Endometrial microvascular endothelial cells (primary cell): ENCODE measurements around the gene KRTAP4-5. TPM values are rescaled to one million over a fixed set of nuclear protein-coding genes. Genes with fewer than 3 reads are reported as not detected.
"Not testable (repeated sequence)": the region's sequence is repeated elsewhere in the genome, so short reads cannot be mapped to it uniquely, and the experiment has no call there.

ENCODE experiments used
- in situ Hi-C: cut with HindIII; loops from 2 replicates; pipeline ENCODE4 v1.10.0; 2017; ENCODE audit warnings: low sequenced_read_pairs, low pct_unique_long_range_greater_than_20kb; ENCODE audit errors: inconsistent ontology term
- total RNA-seq: library from RNA; depleted of rRNA; stranded (reverse); fragments of >200 nt; gene quantifications from one replicate; pipeline ENCODE4 v1.2.3, GENCODE V29; 2015; ENCODE audit errors: inconsistent ontology term

The KRTAP4-5 gene
- total RNA-seq, result not detected

DNA sequence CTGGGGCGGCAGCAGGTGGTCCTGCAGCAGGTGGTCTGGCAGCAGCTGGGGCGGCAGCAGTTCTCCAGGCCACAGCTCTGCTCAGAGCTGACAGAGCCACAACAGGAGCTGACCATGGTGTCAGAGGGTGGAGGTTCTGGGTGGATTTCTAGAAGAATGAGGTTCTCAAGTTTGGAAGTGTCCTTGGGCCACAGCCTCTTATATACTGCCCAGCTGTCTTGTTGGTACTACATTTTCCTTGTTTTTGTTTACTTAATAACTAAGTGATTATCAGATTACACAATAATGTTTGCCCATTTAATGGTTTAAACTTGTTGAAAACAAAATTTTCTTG lies at the start of gene KRTAP4-5:
KRTAP4-5 (minus strand) TSS at position 174 of the 334 bp plus-strand sequence; CDS start at position 116, 58 bp downstream.
- in situ Hi-C loops, result no loop called here

DNA sequence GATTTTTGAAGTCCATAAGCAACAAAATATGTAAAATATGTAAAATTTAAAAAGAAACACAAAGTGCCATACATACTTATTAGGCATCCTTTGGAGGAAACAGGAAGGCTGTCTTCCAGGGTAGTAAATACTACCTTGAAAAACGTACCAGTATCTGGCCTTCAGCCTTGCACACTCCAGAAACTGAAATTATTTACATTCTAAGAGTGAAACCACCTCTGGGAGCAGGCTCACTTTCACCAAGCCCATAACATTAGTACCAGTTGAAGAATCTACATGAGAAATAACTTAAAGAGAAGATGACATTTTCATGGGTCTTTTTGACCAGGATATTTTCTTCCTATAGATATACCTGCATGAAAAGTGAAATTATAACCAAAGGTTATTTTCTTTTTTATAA lies 46.4 kb upstream of the KRTAP4-5 start:
- in situ Hi-C loops, result no loop called here

DNA sequence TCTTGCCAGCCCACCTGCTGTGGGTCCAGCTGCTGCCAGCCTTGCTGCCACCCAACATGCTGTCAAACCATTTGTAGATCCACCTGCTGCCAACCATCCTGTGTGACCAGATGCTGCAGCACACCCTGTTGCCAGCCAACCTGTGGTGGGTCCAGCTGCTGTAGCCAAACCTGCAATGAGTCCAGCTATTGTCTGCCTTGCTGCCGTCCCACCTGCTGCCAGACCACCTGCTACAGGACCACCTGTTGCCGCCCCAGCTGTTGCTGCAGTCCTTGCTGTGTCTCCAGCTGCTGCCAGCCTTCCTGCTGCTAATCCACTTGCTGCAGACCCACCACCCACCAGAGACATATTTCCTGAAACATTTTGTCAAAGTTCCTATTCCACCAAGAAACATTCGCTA lies 40.7 kb upstream of the KRTAP4-5 start:
- in situ Hi-C loops, result no loop called here

DNA sequence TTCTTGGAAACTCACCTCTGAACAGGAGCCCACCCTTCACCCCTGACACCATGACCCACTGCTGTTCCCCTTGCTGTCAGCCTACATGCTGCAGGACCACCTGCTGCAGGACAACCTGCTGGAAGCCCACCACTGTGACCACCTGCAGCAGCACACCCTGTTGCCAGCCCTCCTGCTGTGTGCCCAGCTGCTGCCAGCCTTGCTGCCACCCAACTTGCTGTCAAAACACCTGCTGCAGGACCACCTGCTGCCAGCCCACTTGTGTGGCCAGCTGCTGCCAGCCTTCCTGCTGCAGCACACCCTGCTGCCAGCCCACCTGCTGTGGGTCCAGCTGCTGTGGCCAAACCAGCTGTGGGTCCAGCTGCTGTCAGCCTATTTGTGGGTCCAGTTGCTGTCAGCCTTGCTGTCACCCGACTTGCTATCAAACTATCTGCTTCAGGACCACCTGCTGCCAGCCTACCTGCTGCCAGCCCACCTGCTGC lies 40.3 kb upstream of the KRTAP4-5 start, which contains the start of gene KRTAP9-1:
KRTAP9-1 (plus strand) TSS at position 51 of the 482 bp plus-strand sequence; CDS start at position 51, 0 bp downstream.
- in situ Hi-C loops, result not testable (repeated sequence)

DNA sequence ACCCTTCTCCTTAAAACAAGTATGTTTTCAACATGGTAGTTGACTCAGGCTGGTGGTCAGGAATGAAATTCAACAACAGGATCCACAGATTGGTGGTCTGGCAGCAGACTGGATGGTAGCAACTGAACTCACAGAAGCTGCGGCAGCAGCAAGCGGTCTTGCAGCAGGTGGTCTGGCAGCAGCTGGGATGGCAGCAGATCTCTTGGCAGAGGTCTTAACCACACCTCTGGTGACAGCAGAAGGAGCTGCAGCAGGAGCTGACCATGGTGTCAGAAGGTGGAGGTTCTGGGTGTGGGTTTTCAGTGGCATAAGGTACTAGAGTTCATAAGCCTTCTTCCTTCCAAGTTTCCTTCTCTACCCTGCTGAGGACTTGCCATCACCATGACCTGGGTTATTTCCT lies 37.2 kb upstream of the KRTAP4-5 start:
- in situ Hi-C loops, result no loop called here

DNA sequence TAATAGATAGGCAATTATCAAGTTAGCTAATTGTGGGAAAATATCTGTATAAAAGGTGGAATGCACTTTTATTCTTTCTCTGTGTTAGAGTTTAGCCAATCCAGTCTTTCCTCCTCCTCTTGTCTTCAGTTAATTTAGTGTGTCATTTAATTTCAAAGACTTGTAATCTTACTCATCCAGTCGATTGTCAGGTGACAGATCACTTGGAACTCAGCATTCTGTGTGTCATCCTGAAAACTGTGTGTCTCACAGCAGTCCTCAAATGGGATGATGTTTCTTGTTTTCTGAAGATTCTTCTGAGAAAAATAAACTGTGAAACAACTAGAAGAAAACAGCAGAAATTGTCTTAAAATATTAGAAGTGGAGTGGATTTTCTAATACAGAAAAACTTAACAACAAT lies 35.4 kb upstream of the KRTAP4-5 start:
- in situ Hi-C loops, result no loop called here

DNA sequence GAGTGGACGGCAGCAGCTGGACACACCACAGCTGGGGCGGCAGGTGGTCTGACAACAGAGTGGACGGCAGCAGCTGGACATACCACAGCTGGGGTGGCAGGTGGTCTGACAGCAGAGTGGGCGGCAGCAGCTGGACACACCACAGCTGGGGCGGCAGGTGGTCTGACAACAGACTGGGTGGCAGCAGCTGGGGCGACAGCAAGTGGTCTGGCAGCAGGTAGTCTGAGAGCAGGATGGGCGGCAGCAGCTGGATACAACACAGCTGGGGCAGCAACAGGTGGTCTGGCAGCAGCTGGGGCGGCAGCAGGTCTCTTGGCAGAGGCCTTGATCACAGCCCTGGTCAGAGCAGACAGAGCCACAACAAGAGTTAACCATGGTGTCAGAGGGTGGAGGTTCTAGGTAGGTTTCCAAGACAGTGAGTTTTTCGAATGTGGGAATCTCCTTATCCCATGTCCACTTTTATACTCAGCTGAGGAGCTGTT lies 34.9 kb upstream of the KRTAP4-5 start, which contains the start of gene KRTAP4-1:
KRTAP4-1 (minus strand) TSS at position 432 of the 482 bp plus-strand sequence; CDS start at position 375, 57 bp downstream.
- in situ Hi-C loops, result no loop called here

DNA sequence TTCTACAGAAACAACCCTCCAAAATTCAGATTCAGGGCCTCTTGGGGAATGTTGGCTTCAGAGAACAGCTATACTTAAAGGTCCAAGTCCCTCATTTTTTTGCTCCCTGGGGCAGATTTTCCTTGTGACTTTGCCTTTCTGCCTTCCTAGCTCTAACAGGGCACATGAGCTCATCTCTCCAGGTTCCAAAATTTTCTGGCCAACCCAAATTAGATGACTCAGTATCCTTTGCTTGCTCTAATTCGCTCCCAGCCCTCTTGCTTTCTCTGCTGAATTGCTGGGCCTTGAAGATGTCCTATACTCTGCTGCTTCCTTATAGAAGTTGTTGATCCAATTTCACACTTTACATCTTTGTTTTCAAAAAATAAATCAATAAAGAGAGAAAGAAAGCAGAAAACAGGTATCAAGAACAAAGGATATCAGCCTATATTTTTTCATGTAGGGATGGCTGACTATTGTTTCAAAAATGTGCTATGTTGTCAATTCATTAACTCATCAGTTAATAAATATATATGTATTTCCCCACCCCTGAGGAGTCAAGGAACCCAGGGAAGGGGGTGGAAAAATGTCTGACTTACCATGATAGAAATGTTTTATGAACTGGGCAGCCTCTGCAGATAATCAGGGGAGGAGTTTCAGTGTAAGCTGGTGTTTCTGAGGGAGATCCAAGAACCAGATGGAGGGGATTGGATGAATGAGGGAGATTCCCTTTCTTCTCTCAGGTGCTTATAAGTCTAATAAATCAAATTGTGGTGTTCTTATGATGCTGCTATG lies 29.4 kb upstream of the KRTAP4-5 start:
- in situ Hi-C loops, result no loop called here

DNA sequence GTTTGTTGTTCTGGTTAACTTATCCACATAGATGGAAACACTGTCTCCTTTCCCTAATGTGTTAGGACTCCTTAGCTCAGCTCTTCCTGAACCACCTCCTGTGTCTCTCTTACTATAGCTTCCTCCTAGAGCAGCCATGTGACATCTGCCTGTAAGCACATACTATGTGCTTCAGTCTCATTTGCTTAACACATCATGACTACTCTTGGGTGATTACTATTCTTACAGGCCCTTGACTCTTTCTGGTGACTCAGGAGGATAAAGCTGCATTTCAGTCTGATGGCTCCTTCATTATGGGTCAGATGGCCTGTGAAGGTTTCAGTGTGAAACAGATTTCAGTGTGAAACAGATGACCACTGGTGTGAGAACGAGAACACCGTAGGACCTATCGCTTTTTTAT lies 28.7 kb upstream of the KRTAP4-5 start:
- in situ Hi-C loops, result no loop called here

DNA sequence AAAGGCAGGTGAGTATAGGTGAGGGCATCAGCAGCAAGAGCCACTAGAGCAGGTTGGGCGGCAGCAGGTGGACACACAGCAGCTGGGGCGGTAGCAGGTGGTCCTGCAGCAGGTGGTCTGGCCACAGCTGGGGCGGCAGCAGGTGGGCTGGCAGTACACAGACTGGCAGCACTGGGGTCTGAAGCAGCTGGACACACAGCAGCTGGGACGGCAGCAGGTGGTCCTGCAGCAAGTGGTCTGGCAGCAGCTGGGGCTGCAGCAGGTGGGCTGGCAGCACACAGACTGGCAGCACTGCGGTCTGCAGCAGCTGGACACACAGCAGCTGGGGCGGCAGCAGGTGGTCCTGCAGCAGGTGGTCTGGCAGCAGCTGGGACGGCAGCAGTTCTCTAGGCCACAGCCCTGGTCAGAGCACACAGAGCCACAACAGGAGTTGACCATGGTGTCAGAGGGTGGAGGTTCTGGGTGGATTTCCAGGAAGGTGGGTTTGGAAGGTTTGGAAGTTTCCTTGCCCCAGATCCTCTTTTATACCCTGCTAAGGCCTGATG lies 28.2 kb upstream of the KRTAP4-5 start, which contains the start of gene KRTAP4-2:
KRTAP4-2 (minus strand) TSS at position 495 of the 545 bp plus-strand sequence; CDS start at position 438, 57 bp downstream.
- in situ Hi-C loops, result no loop called here

DNA sequence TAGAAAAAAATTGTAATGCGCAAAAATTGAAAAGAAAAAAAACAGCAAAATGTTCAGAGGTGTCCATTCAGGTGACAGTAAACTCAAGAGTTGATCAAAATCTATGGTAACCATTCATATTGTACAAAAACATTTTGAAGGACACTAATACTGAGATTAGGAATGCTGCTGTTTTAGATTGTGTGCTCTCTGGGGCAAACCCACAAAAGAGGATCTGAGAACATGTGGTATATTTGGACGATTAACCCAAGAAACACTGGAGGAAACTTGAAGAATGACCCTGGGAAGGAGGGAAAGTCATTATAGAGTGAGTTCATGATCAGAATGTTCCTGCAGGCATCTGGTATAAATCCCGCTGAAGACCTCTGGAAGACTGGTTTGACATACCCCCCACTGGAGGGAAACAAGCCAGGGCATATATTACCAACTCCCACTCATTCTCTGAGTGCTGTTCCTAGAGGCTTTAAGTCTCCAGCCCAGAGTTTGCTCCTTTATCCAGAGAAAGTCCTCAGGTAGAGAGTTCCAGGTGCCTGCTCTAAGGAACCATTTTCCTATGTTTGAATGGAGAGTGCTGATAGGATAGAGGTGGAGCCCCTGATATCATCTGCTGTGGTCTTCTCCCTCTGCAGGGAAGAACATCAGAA lies 27.2 kb upstream of the KRTAP4-5 start:
- in situ Hi-C loops, result no loop called here

DNA sequence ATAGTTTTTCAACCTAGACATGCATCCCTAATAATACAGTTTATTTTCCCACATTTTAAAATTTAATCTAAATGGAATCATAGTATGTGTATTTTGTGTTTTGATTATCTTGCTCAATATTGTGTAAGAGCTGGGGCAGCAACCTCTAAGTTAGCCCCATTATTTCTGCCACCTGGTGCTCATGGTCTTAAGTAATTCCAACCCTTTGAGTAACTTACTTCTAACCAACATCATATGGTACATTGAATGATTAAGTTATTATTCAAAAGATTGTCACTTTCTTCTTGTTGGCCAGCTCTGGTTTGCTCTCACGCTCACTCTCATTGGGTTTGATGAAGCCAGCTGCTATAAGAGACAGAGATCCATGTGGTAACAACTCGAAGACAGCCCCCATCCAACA lies 22.3 kb upstream of the KRTAP4-5 start:
- in situ Hi-C loops, result no loop called here

DNA sequence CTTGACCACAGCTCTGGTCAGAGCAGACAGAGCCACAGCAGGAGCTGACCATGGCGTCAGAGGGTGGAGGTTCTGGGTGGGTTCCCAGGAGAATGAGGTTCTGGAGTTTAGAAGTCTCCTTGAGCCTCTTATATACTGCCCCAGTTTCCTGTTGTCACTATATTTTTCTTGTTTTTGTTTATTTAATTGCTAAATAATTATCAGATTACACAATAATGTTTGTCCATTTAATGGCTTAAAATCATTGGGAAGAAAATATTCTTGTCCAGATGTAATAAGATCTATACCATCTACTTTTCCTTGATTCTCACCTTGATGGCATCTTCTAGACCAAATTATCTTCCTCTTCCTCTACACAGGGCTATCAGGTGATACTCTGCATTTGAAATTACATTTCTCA lies 18.5 kb upstream of the KRTAP4-5 start, which contains the start of gene KRTAP4-3:
KRTAP4-3 (minus strand) TSS at position 101 of the 400 bp plus-strand sequence; CDS start at position 52, 49 bp downstream.
- in situ Hi-C loops, result no loop called here

DNA sequence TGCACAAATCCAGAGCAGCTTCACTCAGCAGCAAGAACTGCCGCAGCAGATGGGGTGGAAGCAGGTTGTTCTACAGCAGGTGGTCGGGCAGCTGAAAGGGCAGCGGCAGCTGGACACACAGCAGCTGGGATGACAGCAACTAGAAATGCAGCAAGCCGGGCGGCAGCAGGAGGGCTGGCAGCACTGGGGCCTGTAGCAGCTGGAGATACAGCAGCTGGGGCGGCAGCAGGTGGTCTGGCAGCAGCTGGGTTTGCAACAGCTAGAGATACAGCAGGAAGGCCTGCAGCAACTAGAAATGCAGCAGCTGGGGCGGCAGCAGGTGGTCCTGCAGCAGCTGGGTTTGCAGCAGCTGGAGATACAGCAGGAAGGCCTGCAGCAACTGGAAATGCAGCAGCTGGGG lies 17.9 kb upstream of the KRTAP4-5 start:
- in situ Hi-C loops, result no loop called here

DNA sequence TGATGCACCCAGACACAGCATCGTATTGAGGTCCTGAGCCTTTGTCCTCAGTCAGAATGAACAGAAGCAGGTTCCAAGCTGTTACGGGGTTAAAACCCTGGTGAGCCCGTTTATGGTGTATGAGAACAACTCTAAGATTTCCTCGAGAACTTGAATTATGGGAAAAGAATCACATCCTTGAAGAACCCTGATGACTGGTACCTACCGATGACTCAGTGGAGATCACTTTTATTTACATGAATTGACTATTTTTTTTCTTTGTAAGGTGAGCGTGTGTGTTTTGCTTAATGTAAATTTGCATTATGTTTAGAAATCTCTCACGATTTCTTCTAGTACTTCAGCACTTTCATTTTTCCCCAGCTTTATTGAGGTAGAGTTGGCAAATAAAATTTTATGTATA lies 14.2 kb upstream of the KRTAP4-5 start:
- in situ Hi-C loops, result no loop called here

DNA sequence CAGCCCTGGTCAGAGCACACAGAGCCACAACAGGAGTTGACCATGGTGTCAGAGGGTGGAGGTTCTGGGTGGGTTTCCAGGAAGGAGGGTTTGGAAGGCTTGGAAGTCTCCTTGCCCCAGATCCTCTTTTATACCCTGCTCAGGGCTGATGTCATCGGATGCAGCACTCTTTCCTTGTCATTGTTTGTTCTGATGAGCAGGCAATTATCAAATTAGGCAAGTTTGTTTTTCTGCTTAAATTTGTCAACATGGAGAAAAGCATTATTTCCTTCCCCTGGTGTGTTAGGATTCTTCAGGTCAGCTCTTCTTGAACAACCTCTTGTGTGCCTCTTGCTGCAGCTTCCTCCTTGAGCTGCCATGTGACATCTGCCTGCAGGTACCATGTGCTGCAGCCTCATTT lies 11.0 kb upstream of the KRTAP4-5 start, which contains the start of gene KRTAP4-4:
KRTAP4-4 (minus strand) TSS at position 101 of the 400 bp plus-strand sequence; CDS start at position 44, 57 bp downstream.
- in situ Hi-C loops, result no loop called here

DNA sequence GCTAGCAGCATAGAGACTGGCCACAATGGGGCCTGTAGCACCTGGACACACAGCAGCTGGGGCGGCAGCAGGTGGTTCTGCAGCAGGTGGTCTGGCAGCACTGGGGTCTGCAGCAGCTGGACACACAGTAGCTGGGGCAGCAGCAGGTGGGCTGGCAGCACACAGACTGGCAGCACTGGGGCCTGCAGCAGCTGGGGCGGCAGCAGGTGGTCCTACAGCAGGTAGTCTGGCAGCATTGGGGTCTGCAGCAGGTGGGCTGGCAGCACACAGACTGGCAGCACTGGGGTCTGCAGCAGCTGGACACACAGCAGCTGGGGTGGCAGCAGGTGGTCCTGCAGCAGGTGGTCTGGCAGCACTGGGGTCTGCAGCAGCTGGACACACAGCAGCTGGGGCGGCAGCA lies 10.6 kb upstream of the KRTAP4-5 start:
- in situ Hi-C loops, result not testable (repeated sequence)

DNA sequence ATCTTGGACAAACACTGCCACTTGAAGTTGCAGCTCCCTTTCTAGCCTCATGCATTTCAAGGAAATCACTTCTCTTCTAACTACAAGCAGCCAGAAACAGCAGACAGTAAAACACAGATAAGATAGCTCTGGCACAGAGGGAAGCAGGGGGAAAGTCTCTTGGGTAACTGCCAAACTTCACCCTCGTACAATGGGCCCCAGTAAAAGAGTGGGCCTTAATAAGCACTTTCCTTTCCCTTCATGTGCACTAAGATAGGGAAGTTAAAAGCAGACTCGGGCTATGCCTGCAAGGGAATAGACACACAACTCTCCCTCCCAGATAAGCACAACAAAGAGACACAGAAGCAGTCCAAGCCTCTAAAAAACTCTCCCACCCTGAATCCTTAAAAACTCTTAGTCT lies 4.2 kb upstream of the KRTAP4-5 start:
- in situ Hi-C loops, result no loop called here

DNA sequence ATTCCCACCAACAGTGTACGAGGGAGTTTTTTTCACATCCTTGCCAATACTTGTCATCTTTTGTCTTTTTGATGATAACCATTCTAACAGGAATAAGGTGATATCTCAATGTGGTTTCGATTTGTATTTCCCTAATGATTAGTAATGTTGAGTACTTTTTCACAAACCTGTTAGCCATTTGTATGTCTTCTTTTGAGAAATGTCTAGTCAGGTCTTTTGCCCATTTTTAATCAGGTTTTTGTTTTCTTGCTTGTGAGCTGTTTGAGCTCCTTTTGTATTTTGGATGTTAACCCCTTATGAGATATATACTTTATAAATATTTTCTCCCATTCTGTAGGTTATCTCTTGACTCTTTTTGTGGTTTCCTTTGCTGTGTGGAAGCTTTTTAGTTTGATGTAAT lies 1.9 kb upstream of the KRTAP4-5 start:
- in situ Hi-C loops, result no loop called here
